DOHH2 (cell line): ENCODE data around the gene G3BP2.
"Not testable (repeated sequence)": the region's sequence is repeated elsewhere in the genome, so short reads cannot be mapped to it uniquely, and the experiment has no call there.

Experiments used
- H3F3A ChIP-seq: fragments of 200-600 bp; sonication (generic), shearing (Covaris generic); 2 replicates; pipeline ENCODE4 v1.6.0; 2016; ENCODE audit warnings: antibody characterized with exemption, mild to moderate bottlenecking; ENCODE audit not compliant: control insufficient read depth, insufficient read depth
- H3K27ac ChIP-seq: fragments of 200-600 bp; sonication (generic); 2 replicates; pipeline ENCODE4 v1.5.1; 2014; ENCODE audit warnings: low read depth, mild to moderate bottlenecking, low read length, moderate library complexity
- H3K27me3 ChIP-seq: fragments of 200-600 bp; sonication (generic); 2 replicates; pipeline ENCODE4 v1.6.1; 2014; ENCODE audit warnings: mild to moderate bottlenecking, low read length, mixed read lengths; ENCODE audit not compliant: control insufficient read depth
- H3K36me3 ChIP-seq: fragments of 200-600 bp; sonication (generic); 2 replicates; pipeline ENCODE4 v1.6.1; 2014; ENCODE audit warnings: mild to moderate bottlenecking, low read length, moderate library complexity, mixed read lengths; ENCODE audit not compliant: control insufficient read depth
- H3K4me1 ChIP-seq: fragments of 200-600 bp; sonication (generic); 2 replicates; pipeline ENCODE4 v1.6.1; 2014; ENCODE audit warnings: mild to moderate bottlenecking, low read length, mixed read lengths; ENCODE audit not compliant: control insufficient read depth
- H3K4me2 ChIP-seq: fragments of 200-600 bp; sonication (generic); 2 replicates; pipeline ENCODE4 v1.6.0; 2014; ENCODE audit warnings: mild to moderate bottlenecking, low read length, moderate library complexity
- H3K4me3 ChIP-seq: fragments of 200-600 bp; sonication (generic); 2 replicates; pipeline ENCODE4 v1.5.1; 2014; ENCODE audit warnings: mild to moderate bottlenecking, low read length, mixed read lengths
- H3K79me2 ChIP-seq: fragments of 200-600 bp; sonication (generic); 2 replicates; pipeline ENCODE4 v1.6.1; 2014; ENCODE audit warnings: mild to moderate bottlenecking, low read length, mixed read lengths; ENCODE audit not compliant: control insufficient read depth
- H3K9me2 ChIP-seq: fragments of 200-600 bp; sonication (generic); replicated peaks from 2 replicates; pipeline ENCODE4 v1.6.1; 2014; ENCODE audit warnings: mild to moderate bottlenecking, low read length, mixed read lengths; ENCODE audit not compliant: control insufficient read depth
- H3K9me3 ChIP-seq: fragments of 200-600 bp; sonication (generic); 2 replicates; pipeline ENCODE4 v1.6.1; 2014; ENCODE audit warnings: antibody characterized with exemption, low read length, mixed read lengths; ENCODE audit not compliant: control insufficient read depth, insufficient read depth
- H4K20me1 ChIP-seq: fragments of 200-600 bp; sonication (generic); 2 replicates; pipeline ENCODE4 v1.6.0; 2014; ENCODE audit warnings: low read depth, mild to moderate bottlenecking, antibody characterized with exemption, low read length, moderate library complexity; ENCODE audit not compliant: control insufficient read depth, insufficient read depth
- CTCF ChIP-seq: fragments of 200-600 bp; sonication (generic); IDR thresholded peaks from one replicate; pipeline ENCODE4 v1.5.1; 2014; ENCODE audit warnings: antibody characterized with exemption, mild to moderate bottlenecking, low read depth, low read length; ENCODE audit not compliant: poor library complexity, severe bottlenecking
- EZH2phosphoT487 ChIP-seq: fragments of 200-600 bp; sonication (generic); IDR thresholded peaks from 2 replicates; pipeline ENCODE4 v1.6.1; 2017; ENCODE audit warnings: borderline replicate concordance, mild to moderate bottlenecking, antibody characterized with exemption, low read length, moderate library complexity, mixed read lengths

Gene G3BP2

GRCh38 chr4:75717408-75717807 is 44.2 kb upstream of the G3BP2 start:
- TF ChIP-seq CTCF (no peak), EZH2phosphoT487 (no peak)
- Histone ChIP-seq H3F3A (no peaks in the 10 kb centered on the region), H4K20me1 (no peaks in the 10 kb centered on the region), H3K27ac (no peak overlapping the region), H3K36me3 (no peaks in the 10 kb centered on the region), H3K4me1 (peaks cover 6% of the 10 kb centered on the region), H3K27me3 (no peaks in the 10 kb centered on the region), H3K9me2 (no peaks in the 10 kb centered on the region), H3K4me2 (no peak overlapping the region), H3K79me2 (no peaks in the 10 kb centered on the region), H3K9me3 (no peaks in the 10 kb centered on the region), H3K4me3 (no peak overlapping the region)

- H3K36me3 ChIP-seq, H3F3A ChIP-seq, H4K20me1 ChIP-seq, H3K4me3 ChIP-seq, H3K27ac ChIP-seq, H3K4me1 ChIP-seq, H3K9me2 ChIP-seq, H3K79me2 ChIP-seq, H3K4me2 ChIP-seq, H3K27me3 ChIP-seq, H3K9me3 ChIP-seq: not testable (repeated sequence)
These were observed 42.8 kb upstream of the G3BP2 start for GRCh38 chr4:75716054-75716453.

- no peaks in the 10 kb centered on the region for H3K9me3 ChIP-seq
- H3K27ac ChIP-seq, result no peak overlapping the region
- no peak overlapping the region for H3K4me2 ChIP-seq
- H3K36me3 ChIP-seq, result no peaks in the 10 kb centered on the region
- H3F3A ChIP-seq, result no peaks in the 10 kb centered on the region
- H3K27me3 ChIP-seq, result no peaks in the 10 kb centered on the region
- no peaks in the 10 kb centered on the region for H3K79me2 ChIP-seq
- TF ChIP-seq EZH2phosphoT487 (no peak), CTCF (no peak)
- H3K9me2 ChIP-seq, result no peaks in the 10 kb centered on the region
- peaks cover 6% of the 10 kb centered on the region for H3K4me1 ChIP-seq
- no peaks in the 10 kb centered on the region for H4K20me1 ChIP-seq
- H3K4me3 ChIP-seq, result no peak overlapping the region
These were observed 42.0 kb upstream of the G3BP2 start for GRCh38 chr4:75715105-75715799.

- Histone ChIP-seq H3K4me2 (no peak overlapping the region), H3K4me1 (peaks cover 4% of the 10 kb centered on the region), H3K27me3 (no peaks in the 10 kb centered on the region), H3K36me3 (no peaks in the 10 kb centered on the region), H3K4me3 (no peak overlapping the region), H3K27ac (no peak overlapping the region), H4K20me1 (no peaks in the 10 kb centered on the region), H3K9me3 (no peaks in the 10 kb centered on the region), H3F3A (no peaks in the 10 kb centered on the region), H3K9me2 (no peaks in the 10 kb centered on the region), H3K79me2 (no peaks in the 10 kb centered on the region)
- TF ChIP-seq CTCF, result no peak
- TF ChIP-seq EZH2phosphoT487, result no peak
These were observed 41.5 kb upstream of the G3BP2 start for GRCh38 chr4:75714704-75715103.
